KOPT-K1 (cell line): ENCODE measurements around the gene HOXA5.

Experiments used
- H3K27ac ChIP-seq: fragments of 200-600 bp; sonication (generic); 2 replicates; pipeline ENCODE4 v1.5.1; 2016; ENCODE audit warnings: antibody characterized with exemption, mild to moderate bottlenecking, low read depth, low read length; ENCODE audit not compliant: poor library complexity, severe bottlenecking
- H3K36me3 ChIP-seq: fragments of 200-600 bp; sonication (generic); 2 replicates; pipeline ENCODE4 v1.5.1; 2017; ENCODE audit warnings: antibody characterized with exemption, mild to moderate bottlenecking, low read length, moderate library complexity; ENCODE audit not compliant: insufficient read depth
- H3K9me3 ChIP-seq: fragments of 200-600 bp; sonication (generic); 2 replicates; pipeline ENCODE4 v1.5.1; 2017; ENCODE audit warnings: antibody characterized with exemption, low read length, mild to moderate bottlenecking; ENCODE audit not compliant: insufficient read depth, poor library complexity, severe bottlenecking

Gene HOXA5

GRCh38 chr7:27185013-27185853, 41.8 kb upstream of the HOXA5 start, which contains the start of gene HOXA11:
Gene HOXA11, minus strand, starts transcription at chr7:27185232. Its CDS starts 88 bp downstream, at chr7:27185144.
- H3K36me3 ChIP-seq = no peaks in the 10 kb centered on the region
- no peak within 1 kb of the TSS for H3K27ac ChIP-seq
- H3K9me3 ChIP-seq = no peaks in the 10 kb centered on the region

DNA sequence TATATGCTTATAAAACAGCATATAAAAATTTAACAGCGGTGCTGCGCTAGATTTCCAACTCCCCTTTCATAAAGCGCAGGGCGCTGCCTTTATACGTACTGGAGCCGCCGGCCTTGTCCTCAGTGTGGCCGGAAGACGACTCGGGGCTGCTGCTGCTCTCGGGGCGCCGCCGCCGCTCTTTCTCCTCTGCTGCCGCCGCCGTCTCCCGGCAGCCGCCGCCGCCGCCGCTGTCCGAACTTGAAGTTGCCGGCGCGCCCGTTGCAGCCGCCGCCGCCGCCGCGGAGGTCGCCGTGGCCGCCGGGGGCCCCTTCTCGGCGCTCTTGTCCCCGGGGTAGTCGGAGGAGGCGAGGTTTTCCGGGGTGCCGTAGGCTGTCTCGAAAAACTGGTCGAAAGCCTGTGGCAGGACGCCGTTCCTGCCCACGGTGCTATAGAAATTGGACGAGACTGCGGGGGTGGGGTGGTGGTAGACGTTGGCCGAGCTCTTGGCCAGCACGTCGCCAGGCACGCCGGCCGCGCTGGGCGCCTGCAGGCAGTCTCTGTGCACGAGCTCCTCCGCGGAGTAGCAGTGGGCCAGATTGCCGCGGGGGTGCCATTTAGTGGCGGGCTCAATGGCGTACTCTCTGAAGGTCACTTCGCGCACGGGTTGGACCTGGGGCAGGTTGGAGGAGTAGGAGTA, 41.0 kb upstream of the HOXA5 start:
- Histone ChIP-seq H3K36me3 (no peaks in the 10 kb centered on the region), H3K27ac (no peak overlapping the region), H3K9me3 (no peaks in the 10 kb centered on the region)

- Histone ChIP-seq H3K9me3 (no peaks in the 10 kb centered on the region), H3K36me3 (no peaks in the 10 kb centered on the region), H3K27ac (no peak overlapping the region)
Observed at GRCh38 chr7:27183682-27184336, 40.3 kb upstream of the HOXA5 start.

- Histone ChIP-seq H3K27ac (no peak overlapping the region), H3K9me3 (no peaks in the 10 kb centered on the region), H3K36me3 (no peaks in the 10 kb centered on the region)
Observed at GRCh38 chr7:27182861-27183681, 39.6 kb upstream of the HOXA5 start.

DNA sequence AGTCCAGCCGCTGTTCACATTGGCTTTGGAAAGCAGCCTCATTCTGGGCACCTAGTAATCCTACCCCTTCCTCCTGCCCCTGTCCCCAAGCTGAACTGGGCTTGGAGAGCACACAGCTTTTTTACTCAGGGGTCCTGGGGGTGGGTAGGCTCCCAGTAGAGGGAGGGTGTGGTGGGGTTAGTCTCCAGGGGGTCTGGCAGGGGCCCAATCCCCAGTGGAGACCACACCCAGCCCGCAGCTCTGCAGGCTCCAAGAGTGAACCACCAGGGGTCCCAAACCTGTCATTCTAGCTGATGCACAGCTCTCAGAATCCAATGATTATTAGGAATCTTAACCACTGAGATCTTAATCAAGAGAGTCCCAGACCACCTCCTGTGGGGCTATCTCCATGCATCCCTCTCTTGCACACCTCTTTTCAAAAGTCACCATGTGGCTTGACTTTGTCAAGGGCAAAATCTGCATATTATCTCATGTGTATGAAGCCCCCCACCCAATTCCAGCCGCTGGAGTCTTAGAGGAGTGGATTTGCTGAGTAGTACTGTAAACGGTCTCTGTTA, 38.9 kb upstream of the HOXA5 start:
- no peak overlapping the region for H3K27ac ChIP-seq
- H3K36me3 ChIP-seq = no peaks in the 10 kb centered on the region
- no peaks in the 10 kb centered on the region for H3K9me3 ChIP-seq

DNA sequence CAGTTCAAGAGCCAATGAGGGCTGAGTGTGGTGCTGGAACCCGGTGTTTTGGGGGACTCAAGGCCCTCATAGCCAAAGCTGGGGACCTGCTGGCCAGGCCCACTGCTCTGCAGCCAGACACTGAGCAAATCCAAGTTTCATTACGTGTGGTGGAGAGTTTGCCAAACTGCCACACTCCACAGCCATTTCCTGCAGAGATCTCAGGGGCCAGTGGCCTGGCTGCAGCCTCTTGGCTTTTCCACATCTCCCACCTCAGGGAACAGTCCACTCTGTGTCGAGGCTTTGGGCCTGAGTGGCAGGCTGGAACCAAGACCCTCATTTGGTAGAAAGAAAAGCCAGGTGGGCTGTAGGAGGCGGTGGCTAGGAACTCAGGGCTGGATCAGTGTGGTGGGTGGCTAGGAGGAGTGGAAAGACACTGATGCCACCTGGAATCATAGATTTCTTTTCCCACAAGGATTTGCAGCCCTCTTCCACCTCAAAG, 38.4 kb upstream of the HOXA5 start:
- Histone ChIP-seq H3K36me3 (no peaks in the 10 kb centered on the region), H3K9me3 (no peaks in the 10 kb centered on the region), H3K27ac (no peak overlapping the region)

DNA sequence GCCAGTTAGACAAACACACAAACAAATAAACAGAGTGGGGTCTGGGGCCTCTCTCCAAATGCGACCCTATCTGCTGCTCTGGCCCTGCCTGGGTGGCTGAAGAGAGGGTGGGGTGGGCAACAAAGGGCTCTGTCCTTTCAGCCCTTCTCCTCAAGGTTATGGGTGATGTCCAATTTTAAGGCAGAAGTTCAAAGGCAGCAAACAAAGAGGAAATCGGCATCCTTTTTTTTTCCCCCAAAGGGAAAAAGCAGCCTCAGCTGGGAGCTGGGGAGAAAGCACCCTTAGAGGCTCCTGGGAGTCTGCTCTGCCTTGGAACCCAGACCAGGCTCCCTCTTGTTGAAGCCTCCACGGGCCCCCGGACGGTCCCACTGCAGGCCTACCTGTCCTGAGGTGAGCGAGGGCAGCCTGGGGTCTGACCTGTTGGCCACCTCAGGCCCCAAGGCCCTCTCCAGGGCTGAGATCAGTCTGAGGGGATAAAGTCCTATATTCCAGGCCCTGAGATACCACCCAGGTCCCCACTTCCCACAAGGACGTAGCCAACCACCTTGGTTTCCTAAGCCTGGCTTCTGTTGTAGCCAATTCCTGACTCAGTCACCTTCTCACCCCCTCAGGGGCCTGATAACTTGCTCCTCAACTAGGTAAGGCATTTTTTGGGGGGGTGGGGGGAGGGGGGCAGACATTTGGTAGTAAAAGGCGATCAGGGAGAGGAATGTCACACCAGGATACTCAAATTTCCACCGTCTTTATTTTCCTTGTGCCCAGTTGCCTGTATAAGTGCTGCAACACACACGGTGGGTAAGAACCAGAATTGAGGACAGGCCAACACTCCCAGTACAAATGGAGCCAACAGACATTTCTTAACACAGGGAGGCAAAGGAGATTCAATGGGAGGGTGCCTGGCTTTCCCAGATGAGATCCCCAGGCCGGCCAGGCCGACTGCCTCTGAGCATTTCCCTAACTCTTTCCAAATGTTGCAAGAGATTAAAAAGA, 37.2 kb upstream of the HOXA5 start:
- H3K36me3 ChIP-seq = no peaks in the 10 kb centered on the region
- no peaks in the 10 kb centered on the region for H3K9me3 ChIP-seq
- H3K27ac ChIP-seq = no peak overlapping the region

DNA sequence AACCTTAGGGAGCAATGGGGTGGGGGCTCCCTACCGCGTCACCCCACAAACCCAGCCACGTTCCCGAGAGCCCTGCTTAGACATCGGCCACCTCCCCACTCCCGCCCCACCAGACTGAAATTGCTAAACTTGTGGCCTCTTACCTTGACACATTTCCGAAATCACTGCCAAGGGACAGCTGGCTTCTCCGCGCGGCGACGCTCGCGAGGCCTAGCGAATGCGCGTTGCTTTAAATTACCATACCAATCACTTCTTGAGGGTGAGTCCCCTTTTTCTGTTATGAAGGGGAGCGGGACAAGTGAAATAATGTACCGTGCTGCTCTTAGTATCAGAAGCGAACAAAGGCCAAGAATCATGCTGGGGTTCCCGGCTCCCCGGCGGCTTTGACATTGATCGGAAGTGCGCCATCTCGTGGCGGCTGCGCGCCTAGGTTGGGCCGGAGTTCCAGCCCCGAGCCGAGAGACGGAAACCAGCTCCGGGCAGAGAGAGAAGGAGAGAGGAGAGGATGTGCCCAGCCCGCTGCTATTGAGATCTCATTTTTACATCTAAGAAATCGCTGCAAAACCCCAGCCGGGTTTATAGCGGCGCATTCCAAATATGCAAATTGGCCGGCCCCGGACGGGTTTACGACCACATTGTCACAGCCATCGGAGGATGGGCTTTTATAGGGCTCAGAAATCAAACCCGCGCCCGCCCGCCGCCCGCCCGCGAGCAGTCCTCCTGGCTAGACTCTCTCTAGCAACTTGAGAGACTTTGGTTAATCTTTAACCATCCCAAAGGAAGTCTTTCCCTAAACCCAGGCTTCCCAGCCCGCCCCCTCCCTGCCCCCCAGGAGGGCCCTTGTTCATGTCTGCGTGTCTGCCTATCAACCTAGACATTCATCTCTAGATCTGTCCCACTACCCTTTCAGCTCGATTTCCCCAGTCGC, 36.3 kb upstream of the HOXA5 start:
- Histone ChIP-seq H3K27ac (no peak overlapping the region), H3K36me3 (no peaks in the 10 kb centered on the region), H3K9me3 (no peaks in the 10 kb centered on the region)

DNA sequence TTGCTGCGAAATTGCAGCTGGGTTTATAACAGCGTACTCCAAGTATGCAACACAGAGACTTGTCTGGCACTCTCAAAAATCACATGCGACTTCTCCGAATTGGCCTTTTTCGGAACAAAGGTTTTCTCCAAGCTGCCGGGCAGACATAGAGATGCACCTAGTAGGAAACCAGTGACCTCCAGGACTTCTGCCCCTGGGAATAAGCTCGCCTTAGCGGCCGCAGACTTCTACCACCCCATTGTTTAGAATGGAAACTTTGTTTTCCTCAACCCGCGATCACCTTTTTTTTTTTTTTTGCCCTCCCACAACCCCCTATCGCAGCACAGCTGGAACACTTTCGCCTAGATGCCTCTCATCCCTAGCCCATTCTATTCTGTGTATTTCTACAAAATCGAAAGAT, 35.5 kb upstream of the HOXA5 start:
- peaks cover 6% of the 10 kb centered on the region for H3K9me3 ChIP-seq
- no peak overlapping the region for H3K27ac ChIP-seq
- H3K36me3 ChIP-seq = no peaks in the 10 kb centered on the region

DNA sequence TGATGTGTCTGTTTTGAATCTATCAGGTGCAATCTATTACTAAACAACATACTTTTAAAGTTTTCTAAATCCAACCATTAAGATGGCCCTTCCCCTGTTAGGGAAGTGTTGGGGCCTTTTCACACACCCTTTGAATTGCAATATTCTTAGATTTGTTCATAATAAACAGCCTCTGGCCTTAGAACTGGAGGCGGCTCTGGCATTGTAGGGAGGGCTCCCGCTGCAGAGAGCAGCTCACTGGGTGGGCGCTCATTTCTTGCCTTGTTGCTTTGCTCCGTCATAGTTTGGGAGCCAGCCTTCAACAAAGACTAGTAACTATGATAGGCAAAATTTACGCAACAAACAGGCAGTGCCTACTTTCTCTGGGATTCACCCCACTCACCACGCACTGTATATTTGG, 34.9 kb upstream of the HOXA5 start:
- no peak overlapping the region for H3K27ac ChIP-seq
- no peaks in the 10 kb centered on the region for H3K36me3 ChIP-seq
- peaks cover 8% of the 10 kb centered on the region for H3K9me3 ChIP-seq

DNA sequence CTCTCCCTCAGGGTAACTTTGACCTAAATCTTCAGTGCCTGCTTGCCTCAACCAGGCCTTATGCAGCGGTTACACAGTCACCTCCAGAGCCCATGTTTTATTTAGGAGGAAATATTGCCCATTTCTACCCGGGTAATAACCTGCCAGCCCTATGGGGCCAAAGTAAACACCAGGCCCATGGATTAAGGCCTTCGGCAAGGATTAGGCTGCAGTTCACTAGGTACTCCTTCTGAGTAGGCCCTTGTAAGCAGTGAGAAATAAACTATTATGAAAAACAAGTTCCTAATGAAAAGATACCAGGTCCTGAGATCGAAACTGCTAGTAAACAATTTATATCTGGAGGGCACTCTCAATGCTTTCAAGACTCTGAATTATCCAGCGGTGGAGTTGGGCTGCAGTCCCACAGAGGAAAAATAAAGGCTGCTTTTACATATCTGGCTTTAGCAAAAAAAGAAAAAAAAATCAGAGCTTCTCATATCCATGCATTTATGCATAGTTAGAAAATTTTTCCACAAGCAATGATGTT, 34.4 kb upstream of the HOXA5 start:
- Histone ChIP-seq H3K36me3 (no peaks in the 10 kb centered on the region), H3K27ac (no peak overlapping the region)

GRCh38 chr7:27176962-27177794, 33.7 kb upstream of the HOXA5 start:
- Histone ChIP-seq H3K9me3 (peaks cover 8% of the 10 kb centered on the region), H3K27ac (no peak overlapping the region), H3K36me3 (no peaks in the 10 kb centered on the region)

More for the DNA sequence above, 34.4 kb upstream of the HOXA5 start:
- H3K9me3 ChIP-seq = peaks cover 8% of the 10 kb centered on the region
